DND-41 (cell line): ENCODE data around the gene PI4KA.

Experiments
- CTCF ChIP-seq: IDR thresholded peaks from 2 replicates; pipeline ENCODE4 v1.5.1; 2012; ENCODE audit warnings: borderline replicate concordance, low read length, moderate library complexity, mild to moderate bottlenecking; ENCODE audit not compliant: poor library complexity, severe bottlenecking; ENCODE audit errors: extremely low read depth
- EZH2 ChIP-seq: IDR thresholded peaks from 3 replicates; pipeline ENCODE4 v1.6.1; 2012; ENCODE audit warnings: borderline replicate concordance, low read depth, mild to moderate bottlenecking, moderate library complexity, low read length, inconsistent platforms; ENCODE audit not compliant: severe bottlenecking

DNA sequence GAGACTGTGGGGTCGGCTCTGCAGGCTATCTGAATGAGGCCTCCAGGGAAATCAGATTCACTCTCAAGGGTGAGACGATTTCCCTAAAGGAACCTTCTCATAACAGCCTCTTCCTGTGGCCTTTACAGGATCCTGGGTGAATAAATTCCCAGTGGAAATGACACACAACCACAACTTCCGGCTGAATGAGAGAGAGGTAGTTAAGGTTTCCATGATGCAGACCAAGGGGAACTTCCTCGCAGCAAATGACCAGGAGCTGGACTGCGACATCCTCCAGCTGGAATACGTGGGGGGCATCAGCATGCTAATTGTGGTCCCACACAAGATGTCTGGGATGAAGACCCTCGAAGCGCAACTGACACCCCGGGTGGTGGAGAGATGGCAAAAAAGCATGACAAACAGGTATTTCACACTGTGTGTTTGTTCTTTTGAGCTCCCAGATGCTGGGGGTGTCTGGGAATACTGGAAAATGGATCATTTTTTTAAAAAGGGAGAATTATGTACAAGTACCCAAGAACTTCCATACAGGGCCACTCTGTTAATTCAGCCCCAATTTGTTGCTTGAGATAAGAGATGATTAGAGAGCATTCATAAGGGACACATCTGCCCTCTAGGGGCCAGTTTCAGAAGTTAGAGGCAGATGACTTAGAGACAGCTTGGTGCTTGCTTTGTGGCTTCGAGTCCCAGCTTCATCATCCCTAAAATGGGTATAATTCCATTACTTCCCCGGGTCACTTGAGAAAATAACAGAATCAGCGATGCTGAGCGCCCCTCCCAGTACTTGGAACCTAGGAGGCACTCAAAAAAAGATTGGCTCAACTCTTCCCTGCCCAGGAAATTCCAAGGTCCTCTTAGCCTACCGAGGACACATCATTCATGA is 74.5 kb downstream of the PI4KA start:
- TF ChIP-seq CTCF (peak; percentile 78), EZH2 (no peak)
